NCI-H2029 (cell line): Measurements from ENCODE around the gene SLC35A5.

Source experiments
- DNase-seq: peaks from one replicate; lab custom pipeline; 2025; lab: John Stamatoyannopoulos, UW

The SLC35A5 gene

DNA sequence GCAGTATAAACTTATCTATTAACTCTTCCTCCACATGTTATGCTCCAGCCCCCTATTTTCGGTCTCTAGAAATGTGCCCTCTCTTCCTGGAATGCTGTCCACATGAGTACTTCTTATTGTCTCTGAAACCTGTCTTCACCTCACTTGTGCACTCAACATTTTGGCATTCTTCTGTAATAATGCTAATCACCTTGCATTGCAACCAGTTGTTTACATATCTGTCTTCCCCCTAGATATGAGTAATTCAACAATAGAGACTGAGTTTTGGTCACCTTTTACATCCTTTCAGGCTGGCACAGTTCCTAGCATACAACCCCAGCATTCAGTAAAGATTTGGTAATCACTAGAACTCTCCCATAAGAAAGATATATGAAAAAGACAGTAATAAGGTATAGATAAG lies 61.9 kb downstream of the SLC35A5 start:
- DNase-seq, result no peak

DNA sequence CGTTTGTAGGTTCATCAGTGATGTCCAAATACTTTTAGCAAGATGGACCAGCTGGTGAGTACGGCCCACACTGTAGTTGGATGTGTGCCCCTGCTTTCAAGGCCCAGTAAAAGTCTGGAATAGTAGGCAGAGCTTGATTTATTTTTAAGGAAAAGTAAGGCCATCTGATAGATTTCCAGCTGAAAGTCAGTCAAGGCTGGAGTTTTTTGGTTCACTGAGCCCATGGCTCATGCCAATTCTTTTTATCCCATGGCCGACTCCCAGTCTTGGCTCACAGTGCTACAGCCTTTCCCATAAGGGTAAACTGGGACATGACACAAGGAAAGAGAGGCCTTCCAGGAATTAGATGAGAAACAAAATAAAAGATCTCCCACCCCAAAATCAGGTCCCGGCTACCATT lies 65.6 kb downstream of the SLC35A5 start:
- no peak for DNase-seq

DNA sequence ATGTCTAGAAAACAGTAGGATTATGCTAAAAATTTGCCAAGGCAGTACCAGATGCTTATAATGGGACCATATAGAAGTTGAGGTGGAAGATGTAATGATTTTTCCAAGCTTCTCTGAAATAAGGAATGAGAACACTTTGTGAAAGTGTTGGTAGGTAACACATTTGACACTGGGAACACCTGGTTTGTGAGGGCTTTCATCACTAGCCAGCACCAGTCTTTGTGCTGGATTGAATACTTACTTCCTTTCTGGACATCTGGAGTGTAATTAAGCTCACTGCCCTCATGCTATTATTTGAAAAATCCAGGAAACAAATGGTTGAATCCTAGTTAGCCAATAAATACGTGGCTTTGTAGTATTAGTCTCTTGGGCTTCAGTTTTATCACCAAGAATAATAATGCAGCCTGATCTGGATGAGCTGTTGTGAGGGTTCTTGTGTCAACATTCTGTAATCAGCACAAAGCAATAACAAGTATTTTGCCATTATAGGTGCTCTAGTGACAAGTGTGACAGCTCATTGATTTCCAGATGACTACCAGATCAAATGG lies 66.1 kb downstream of the SLC35A5 start:
- peak; percentile 55 for DNase-seq

DNA sequence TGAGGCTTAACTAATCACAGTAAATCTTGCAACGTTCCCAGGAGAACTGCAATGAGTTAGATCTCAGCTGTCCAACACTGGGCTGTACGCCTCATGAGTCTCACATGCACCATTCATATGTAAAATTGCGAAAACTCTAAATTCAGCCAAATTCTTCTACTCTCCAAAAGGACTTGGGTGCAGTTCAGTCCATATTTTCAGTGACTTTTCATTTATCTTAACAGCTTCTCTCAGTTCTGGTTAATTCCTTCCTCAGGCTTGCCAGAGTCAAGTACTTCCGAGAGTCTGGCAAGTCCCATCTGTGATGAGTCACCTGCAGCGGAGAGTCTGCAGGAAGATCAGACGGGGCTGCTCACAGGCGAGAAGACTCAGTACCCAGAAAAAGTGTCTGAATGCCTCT lies 67.6 kb downstream of the SLC35A5 start:
- DNase-seq, result no peak

DNA sequence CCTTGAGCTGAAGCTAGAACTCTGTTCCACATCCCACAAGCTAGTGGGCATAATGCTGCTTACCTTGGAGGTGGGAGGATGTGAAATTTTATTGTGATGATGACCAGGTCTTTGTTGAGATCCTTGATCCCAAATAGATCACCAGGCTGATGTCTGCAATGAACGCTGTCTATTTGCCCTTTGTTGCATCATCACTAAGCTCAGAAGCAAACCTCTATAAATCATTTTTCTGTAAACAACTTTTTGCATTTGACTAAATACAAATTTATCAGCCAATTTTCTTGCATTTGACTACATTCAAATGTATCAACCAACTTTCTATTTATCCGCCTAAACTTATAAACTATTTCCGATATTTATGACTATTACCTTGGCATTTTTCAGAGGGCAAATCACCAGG lies 69.4 kb downstream of the SLC35A5 start:
- no peak for DNase-seq

DNA sequence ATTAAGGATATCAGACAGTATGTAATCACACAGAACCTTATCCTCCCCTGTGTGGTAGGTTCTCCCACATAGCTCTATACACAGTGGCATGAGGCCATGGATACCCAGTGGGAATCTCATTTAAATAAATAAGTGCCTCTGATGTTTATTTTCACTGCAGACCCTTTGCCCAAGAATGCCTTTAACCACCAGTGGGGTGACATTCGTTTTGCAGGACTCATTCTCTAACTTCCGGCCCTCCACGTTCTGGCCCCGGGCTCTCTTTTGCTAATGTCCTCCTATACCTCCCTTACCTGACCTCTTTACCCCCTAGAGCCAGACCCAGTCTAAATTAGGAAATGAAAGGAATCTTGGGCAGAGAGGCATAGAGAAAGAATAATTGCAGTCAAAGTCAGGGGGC lies 70.8 kb downstream of the SLC35A5 start:
- no peak for DNase-seq

DNA sequence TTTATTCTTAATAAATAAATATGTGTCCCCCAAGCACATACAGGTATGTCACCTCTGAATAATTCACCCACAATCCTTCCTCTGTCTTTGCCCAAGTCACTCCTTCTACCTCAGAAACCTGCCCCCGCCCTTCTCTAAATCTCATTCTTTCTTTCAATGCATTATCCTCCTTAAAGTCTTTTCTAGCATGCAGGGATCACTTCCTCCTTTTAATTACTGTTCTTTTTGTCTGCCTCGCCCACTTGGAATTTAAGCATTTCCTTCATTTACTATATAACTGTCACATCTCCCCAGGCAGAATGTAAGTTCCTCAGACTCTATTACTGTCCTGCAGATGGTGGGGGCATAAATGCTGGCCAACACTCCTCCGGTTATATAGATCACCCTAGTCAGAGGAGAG lies 71.3 kb downstream of the SLC35A5 start:
- no peak for DNase-seq

DNA sequence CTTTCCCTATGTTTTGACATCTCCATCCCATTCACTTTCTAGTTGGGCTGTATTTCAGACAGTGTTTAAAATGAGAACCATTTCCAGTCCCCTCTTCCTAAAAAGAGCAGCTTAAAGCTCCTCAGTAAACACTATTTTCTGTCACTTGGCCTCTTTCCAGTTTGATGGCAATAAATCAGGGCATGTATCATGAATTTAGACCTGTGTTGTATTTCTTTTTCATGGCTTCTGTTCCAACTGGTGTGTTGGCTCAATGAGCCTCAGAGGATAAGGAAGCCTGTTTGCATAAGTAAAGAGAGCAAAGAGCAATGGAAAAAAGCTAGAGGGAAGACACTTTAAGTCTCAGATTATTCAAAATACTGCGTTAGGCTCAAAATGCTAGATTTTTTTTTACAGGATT lies 71.9 kb downstream of the SLC35A5 start:
- no peak for DNase-seq

DNA sequence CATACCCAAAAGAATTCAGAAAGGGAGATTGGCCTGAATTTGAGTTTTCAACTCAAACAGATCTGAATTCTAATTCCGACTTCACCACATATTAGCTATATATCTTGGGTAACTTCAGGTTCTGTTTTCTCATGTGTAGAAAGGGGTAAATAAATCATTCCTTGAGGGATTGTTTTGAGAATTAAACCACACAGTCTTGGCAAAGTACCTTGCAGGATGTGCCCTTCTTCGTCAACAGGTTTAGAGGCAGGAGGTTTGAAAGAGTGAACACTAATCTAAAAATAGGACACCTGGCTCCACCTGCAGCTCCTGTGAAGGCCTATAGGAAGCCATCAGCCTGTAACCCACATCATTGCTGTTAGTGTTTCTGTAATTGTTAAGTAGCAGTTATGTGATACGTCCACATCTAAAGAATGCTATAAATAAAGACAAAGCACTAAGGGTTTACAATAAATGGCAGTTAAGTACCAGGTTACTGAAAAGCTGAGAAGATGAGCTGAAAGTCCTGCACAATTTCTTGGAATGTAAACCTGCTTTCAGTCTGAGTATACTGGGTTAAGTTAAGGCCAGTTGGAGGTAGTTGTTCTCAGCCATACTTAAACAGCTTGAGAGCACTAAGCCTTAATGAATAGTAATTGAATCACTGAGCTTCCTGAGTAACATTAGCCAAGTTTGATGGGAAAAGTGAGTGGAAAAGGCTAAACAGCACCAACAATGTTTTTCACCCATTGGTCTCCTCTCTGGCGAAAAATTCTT lies 73.1 kb downstream of the SLC35A5 start:
- peak; percentile 15 for DNase-seq
